Body of pancreas (tissue), 4 donors: ENCODE data around the gene SLC9A7. TPM values are rescaled to one million over a fixed set of nuclear protein-coding genes. Genes with fewer than 3 reads are reported as not detected.

Source experiments
- ATAC-seq: fragments of 150-250 bp; one replicate; pipeline ENCODE4 v1.9.1; 2016
- DNase-seq, 4 donors: peaks; one replicate each; pipeline ENCODE4 v3.0.0-alpha.2; 2019
- H3K27ac ChIP-seq, 4 donors: fragments of 200-600 bp; sonication (generic); 1 replicate in 3 of 4; 2 replicates in 1 of 4; pipeline versions ENCODE4 v1.5.1 to v1.6.1; 2016 to 2019; ENCODE audit warnings: mild to moderate bottlenecking in 1 of 4, mixed read lengths in 1 of 4, moderate library complexity in 1 of 4
- H3K27me3 ChIP-seq, 2 donors: fragments of 200-600 bp; sonication (generic); one replicate each; pipeline ENCODE4 v1.6.0; 2016; ENCODE audit warnings: mild to moderate bottlenecking in 1 of 2
- H3K36me3 ChIP-seq, 2 donors: fragments of 200-600 bp; sonication (generic); replicated peaks in 1 of 2; 2 replicates each; pipeline ENCODE4 v1.5.1; 2016; ENCODE audit warnings: low read depth in 2 of 2; ENCODE audit not compliant: insufficient read depth in 1 of 2
- H3K4me1 ChIP-seq: fragments of 200-600 bp; sonication (generic); one replicate; pipeline ENCODE4 v1.6.0; 2016
- H3K4me3 ChIP-seq, 2 donors: fragments of 200-600 bp; sonication (generic); 1 replicate in 1 of 2; 2 replicates in 1 of 2; pipeline ENCODE4 v1.5.1; 2016 to 2019
- H3K9me3 ChIP-seq, 3 donors: fragments of 200-600 bp; sonication (generic); 1 replicate in 2 of 3; 2 replicates in 1 of 3; pipeline ENCODE4 v1.5.1; 2016
- CTCF ChIP-seq, 7 experiments: fragments of 450-650 bp in 4 of 7; fragments of 200-600 bp in 3 of 7; sonication (generic) in 3 of 7; IDR thresholded peaks; one replicate each; pipeline ENCODE4 v1.5.1; 2016 to 2019; ENCODE audit warnings: antibody characterized with exemption in 7 of 7
- POLR2A ChIP-seq, 3 donors: fragments of 450-650 bp; IDR thresholded peaks; one replicate each; pipeline ENCODE4 v1.6.1; 2016; ENCODE audit warnings: antibody characterized with exemption in 3 of 3, mild to moderate bottlenecking in 2 of 3
- WGBS, 2 donors: methylation state at CpG; one replicate each; pipeline ENCODE4 v1.1.5; 2017; 5-methylcytosine and 5-hydroxymethylcytosine counted together
- intact Hi-C: fragments of 100-400 bp; cut with DNase I; formaldehyde crosslinking; loops from one replicate; pipeline ENCODE4 v1.15.1; 2023
- total RNA-seq, 2 donors: library from RNA; depleted of rRNA; stranded (reverse); fragments of >200 nt; gene quantifications; one replicate each; pipeline ENCODE4 v1.1.0, GENCODE V29; 2016

The SLC9A7 gene
- total RNA-seq, 2 donors from 2014 or later = 6.2 to 7.6 TPM

DNA sequence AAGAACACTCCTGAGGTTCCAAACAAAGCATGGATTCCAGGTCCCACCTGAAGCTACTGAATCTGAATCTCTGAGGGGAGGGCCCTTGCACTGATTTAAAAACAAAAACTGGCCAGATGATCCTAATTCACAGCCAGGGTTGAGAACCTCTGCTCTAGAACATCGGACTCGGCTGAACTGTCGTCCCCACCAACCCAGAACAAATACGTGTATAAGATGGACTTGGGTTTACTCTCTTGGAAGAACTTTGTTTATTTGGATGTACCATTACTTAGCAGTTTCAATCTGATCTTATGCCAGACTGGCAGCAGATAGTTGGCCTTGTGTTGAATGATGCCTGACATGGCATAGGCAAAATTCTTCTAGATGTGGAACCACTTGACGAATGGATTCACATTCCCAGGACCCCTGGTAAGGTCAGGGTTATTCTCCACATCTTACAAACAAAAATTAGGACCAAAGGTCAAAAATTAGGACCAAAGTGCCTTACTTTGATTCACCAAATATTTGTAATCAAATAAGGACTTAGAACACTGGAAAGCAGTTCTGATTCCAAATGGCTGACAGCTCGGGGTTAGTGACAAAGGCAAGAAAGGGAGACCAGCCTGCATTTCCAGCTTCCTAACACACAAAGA lies 156.3 kb downstream of the SLC9A7 start:
- TF ChIP-seq POLR2A (IDR thresholded peaks at IDR 0.05) (no peak), CTCF (IDR thresholded peaks at IDR 0.05) (no peak)
- no peaks in the 10 kb centered on the region for H3K9me3 ChIP-seq
- no peaks in the 10 kb centered on the region for H3K27me3 ChIP-seq
- H3K4me3 ChIP-seq = no peak overlapping the region
- DNase-seq (no peak), ATAC-seq (no peak)
- 88 to 93% methylated on average over 6 of the region's 6 CpGs for WGBS, 2 donors
- intact Hi-C loops = no loop called here
- H3K4me1 ChIP-seq = no peaks in the 10 kb centered on the region
- no peak overlapping the region for H3K27ac ChIP-seq
- H3K36me3 ChIP-seq = no peaks in the 10 kb centered on the region

DNA sequence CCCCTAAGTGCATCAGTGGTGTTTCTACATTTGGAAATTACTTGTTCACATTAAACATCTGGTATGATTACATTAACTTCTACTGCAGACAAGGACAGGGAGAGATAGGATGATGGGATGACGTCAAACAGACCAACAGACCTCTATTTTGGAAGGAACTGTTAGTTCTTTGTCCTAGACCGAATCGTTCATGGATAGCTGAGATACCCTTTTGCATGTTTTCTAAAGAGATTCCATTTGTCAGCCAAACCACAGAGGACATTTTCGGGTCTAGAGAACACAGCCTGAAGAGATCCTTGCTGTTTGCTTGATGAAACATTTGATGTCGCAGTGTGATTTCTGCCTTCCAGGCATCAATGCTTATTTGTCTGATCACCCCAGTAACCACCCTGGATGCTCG lies 157.6 kb downstream of the SLC9A7 start:
- ATAC-seq = peak; percentile 40
- H3K4me3 ChIP-seq = no peak overlapping the region
- TF ChIP-seq POLR2A (IDR thresholded peaks at IDR 0.05) (no peak), CTCF (IDR thresholded peaks at IDR 0.05) (no peak)
- DNase-seq = no peak
- intact Hi-C loops = no loop called here
- H3K36me3 ChIP-seq = no peaks in the 10 kb centered on the region
- WGBS, 2 donors = 65 to 69% methylated on average over 5 to 6 of the region's 6 CpGs
- no peaks in the 10 kb centered on the region for H3K9me3 ChIP-seq
- no peaks in the 10 kb centered on the region for H3K27me3 ChIP-seq
- no peaks in the 10 kb centered on the region for H3K4me1 ChIP-seq
- H3K27ac ChIP-seq = no peak overlapping the region

DNA sequence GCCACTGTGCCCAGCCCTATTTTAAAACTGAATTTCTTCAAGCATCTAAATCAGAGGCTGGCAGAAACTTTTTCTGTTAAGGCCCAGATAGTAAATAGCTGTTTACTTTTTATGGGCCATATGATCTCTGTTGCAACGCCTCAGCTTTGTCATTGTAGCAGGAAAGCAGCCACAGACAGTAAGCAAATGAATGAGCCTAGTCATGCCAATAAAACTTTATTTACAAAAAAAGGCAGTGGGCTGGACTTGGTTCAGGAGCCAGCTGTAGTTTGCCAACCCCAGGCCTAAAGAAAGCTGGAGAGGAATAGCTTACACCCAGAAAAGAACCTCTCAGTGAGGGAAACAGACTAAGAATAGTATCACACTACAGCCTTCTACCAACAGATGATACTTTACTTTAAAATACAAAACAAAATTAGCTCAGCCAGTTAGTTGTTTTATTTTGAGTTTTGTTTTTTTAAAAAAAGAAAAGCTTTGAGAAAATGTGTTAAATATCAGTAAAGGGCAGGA lies 159.8 kb downstream of the SLC9A7 start:
- intact Hi-C loops = no loop called here
- no peak overlapping the region for H3K4me3 ChIP-seq
- no peak for TF ChIP-seq CTCF (IDR thresholded peaks at IDR 0.05)
- no peak for TF ChIP-seq POLR2A (IDR thresholded peaks at IDR 0.05)
- WGBS, 2 donors = 0% methylated on average over 1 of the region's 1 CpG
- H3K9me3 ChIP-seq = no peaks in the 10 kb centered on the region
- no peak overlapping the region for H3K27ac ChIP-seq
- DNase-seq (no peak), ATAC-seq (no peak)
- H3K27me3 ChIP-seq = no peaks in the 10 kb centered on the region
- H3K4me1 ChIP-seq = no peaks in the 10 kb centered on the region
- no peaks in the 10 kb centered on the region for H3K36me3 ChIP-seq

GRCh38 chrX:46597771-46598170 lies 161.1 kb downstream of the SLC9A7 start:
- no peak overlapping the region for H3K4me3 ChIP-seq
- no peaks in the 10 kb centered on the region for H3K27me3 ChIP-seq
- no peaks in the 10 kb centered on the region for H3K36me3 ChIP-seq
- H3K9me3 ChIP-seq = no peaks in the 10 kb centered on the region
- intact Hi-C loops = no loop called here
- TF ChIP-seq POLR2A (IDR thresholded peaks at IDR 0.05) (no peak), CTCF (IDR thresholded peaks at IDR 0.05) (no peak)
- no peak overlapping the region for H3K27ac ChIP-seq
- ATAC-seq = no peak
- 61 to 76% methylated on average over 5 of the region's 6 CpGs for WGBS, 2 donors
- no peaks in the 10 kb centered on the region for H3K4me1 ChIP-seq
- no peak for DNase-seq

- no peak for ATAC-seq
- intact Hi-C loops = no loop called here
- Histone ChIP-seq H3K9me3 (no peaks in the 10 kb centered on the region), H3K27ac (no peak overlapping the region), H3K4me3 (no peak overlapping the region), H3K27me3 (no peaks in the 10 kb centered on the region), H3K4me1 (no peaks in the 10 kb centered on the region), H3K36me3 (no peaks in the 10 kb centered on the region)
- no peak for DNase-seq
- no peak for TF ChIP-seq CTCF (IDR thresholded peaks at IDR 0.05)
- no peak for TF ChIP-seq POLR2A (IDR thresholded peaks at IDR 0.05)
- 83 to 86% methylated on average over 7 of the region's 8 CpGs for WGBS, 2 donors
These were observed 161.7 kb downstream of the SLC9A7 start for GRCh38 chrX:46597208-46597607.
